ENCODE measurements around the gene GPR78.

DNA sequence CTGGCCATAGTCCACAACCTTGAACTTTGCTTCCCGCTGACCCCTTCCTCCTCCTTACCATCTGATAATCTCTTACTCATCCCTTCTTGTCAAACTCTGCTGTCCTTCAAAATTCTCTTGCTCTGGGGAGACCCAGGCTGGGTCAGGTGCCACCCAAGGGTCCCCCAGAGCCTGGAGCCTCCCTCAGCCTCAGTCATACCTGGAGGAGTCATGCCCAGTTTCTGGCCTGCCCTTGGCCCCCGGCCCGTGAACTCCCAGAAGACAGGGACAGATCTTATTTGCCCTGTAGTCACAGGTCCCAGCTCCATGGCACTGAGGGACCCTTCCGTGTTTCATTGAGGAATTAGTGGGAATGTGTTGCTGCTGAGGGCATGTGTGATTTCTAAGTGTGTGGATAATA lies 4.7 kb upstream of the GPR78 start:
- no peak for TF ChIP-seq CTCF (IDR thresholded peaks at IDR 0.05; ENCODE audit: low read depth, low read length)
- TF ChIP-seq EZH2phosphoT487 (IDR thresholded peaks at IDR 0.05; ENCODE audit: low read depth) = no peak
